ENCODE results near the gene PRKCE.

- TF ChIP-seq CTCF (IDR thresholded peaks at IDR 0.05) (no peak), REST (IDR thresholded peaks at IDR 0.05; ENCODE audit: insufficient read depth in 1 of 2, low read depth in 2 of 2, low read length in 1 of 2) (no peak), POLR2AphosphoS5 (IDR thresholded peaks at IDR 0.05; ENCODE audit: low read depth, low read length) (no peak), TCF7L2 (IDR thresholded peaks at IDR 0.05; ENCODE audit: low read depth, low read length) (no peak), SIN3A (IDR thresholded peaks at IDR 0.05; ENCODE audit: borderline replicate concordance, insufficient read depth, low read depth, low read length) (no peak)
Measured at GRCh38 chr2:45776160-45776955, 124.9 kb downstream of the PRKCE start.
